Adipocyte (in vitro differentiated cells): ENCODE measurements around the gene OPTC.
"Not testable (repeated sequence)": the region's sequence is repeated elsewhere in the genome, so short reads cannot be mapped to it uniquely, and the experiment has no call there.

Source experiments
- DNase-seq: peaks from one replicate; pipeline ENCODE4 v3.0.0-alpha.2; 2015; ENCODE audit warnings: low read depth
- H3K27me3 ChIP-seq: replicated peaks from 2 replicates; pipeline ENCODE4 v1.7.0; 2013; ENCODE audit warnings: mild to moderate bottlenecking, low read length, moderate library complexity; ENCODE audit not compliant: control insufficient read depth, insufficient read depth
- H3K36me3 ChIP-seq: 2 replicates; pipeline ENCODE4 v1.7.0; 2013; ENCODE audit warnings: low read length, mild to moderate bottlenecking, moderate library complexity; ENCODE audit not compliant: control insufficient read depth, insufficient read depth, severe bottlenecking
- H3K4me1 ChIP-seq: 2 replicates; pipeline ENCODE4 v1.7.0; 2013; ENCODE audit warnings: mild to moderate bottlenecking, low read length, moderate library complexity; ENCODE audit not compliant: control insufficient read depth, insufficient read depth
- H3K4me3 ChIP-seq: 2 replicates; pipeline ENCODE4 v1.7.0; 2013; ENCODE audit warnings: mild to moderate bottlenecking, low read length, moderate library complexity
- H3K9ac ChIP-seq: 2 replicates; pipeline ENCODE4 v1.7.0; 2013; ENCODE audit warnings: mild to moderate bottlenecking, low read length, moderate library complexity
- H3K9me3 ChIP-seq: 2 replicates; pipeline ENCODE4 v1.7.0; 2013; ENCODE audit warnings: mild to moderate bottlenecking, low read length, moderate library complexity; ENCODE audit not compliant: control insufficient read depth

OPTC gene

DNA sequence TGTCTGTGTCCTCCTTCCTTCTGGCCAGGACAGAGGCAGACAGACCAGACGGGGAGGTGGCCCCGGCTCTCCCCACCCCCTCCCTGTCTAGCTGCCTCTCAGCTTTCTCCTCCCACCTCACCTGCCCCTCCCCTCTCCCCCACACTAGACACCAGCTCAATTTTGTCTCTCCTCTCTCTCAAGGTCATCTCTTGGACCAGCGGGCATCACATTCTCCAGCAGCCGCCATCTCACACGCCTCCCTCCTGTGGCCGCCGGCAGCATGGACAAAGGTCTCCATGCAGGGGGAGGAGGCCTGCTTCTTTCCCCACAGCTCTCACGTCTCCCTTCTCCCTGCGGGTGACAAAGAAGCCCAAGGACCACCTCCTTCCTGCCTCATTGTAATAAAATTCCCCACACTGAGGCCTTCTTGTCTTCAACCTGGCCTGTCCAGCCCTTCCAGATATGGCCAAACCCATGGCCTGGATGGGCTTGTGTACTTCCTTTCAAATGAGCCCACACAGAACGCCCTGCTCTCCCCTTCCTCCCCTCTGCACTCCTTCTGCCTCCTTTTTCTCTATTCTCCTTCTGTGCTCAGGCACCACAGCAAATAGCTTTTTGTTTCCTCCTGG is 14.6 kb downstream of the OPTC start:
- Histone ChIP-seq H3K9ac (peak overlapping the region; percentile 53), H3K9me3 (no peaks in the 10 kb centered on the region), H3K4me3 (no peak overlapping the region), H3K4me1 (peaks cover 62% of the 10 kb centered on the region), H3K27me3 (no peaks in the 10 kb centered on the region), H3K36me3 (no peaks in the 10 kb centered on the region)
- no peak for DNase-seq

DNA sequence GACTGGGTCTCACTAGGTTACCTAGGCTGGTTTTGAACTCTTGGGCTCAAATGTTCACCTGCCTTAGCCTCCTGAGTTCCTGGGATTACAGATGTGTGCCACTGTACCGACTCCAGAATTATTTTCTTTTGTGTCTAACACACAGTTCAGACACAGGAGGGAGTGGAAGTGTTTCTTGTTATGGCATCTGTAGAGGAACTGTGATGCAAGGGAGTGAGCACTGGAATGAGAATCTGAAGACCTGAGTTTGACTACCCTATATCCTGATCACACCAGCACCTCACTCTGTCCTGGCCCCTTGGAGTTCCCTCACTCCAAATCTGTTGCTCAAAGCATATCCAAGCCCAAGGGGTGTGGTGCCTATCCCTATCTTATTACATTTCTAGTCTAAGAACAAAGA is 15.2 kb downstream of the OPTC start:
- Histone ChIP-seq H3K4me3 (no peak overlapping the region), H3K4me1 (peaks cover 66% of the 10 kb centered on the region)
- peak; percentile 34 for DNase-seq

DNA sequence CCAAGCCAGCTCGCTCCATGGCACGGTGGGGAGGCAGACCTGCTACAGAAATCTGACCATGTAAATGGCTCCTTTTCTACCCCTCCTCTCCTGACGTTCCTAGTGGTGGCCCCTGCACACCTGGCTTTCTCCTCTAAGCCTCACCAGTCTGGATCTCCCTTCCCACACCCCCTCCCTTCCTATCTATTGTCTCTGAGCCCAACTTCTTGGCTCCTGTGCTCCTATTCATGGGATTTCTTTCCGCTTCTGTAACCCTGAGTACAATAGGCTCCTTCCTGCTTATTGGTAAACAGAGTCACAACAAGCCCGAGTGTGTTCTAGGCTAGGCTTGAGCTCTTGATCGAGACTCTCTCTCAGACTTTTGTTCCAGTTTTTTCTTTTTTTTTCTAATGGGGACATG is 17.6 kb downstream of the OPTC start:
- Histone ChIP-seq H3K27me3 (no peaks in the 10 kb centered on the region), H3K9ac (peak overlapping the region; percentile 78), H3K9me3 (no peaks in the 10 kb centered on the region), H3K4me3 (no peak overlapping the region), H3K36me3 (no peaks in the 10 kb centered on the region), H3K4me1 (peaks cover 55% of the 10 kb centered on the region)
- DNase-seq: no peak

More for the DNA sequence above, 15.2 kb downstream of the OPTC start:
- Histone ChIP-seq H3K9me3 (no peaks in the 10 kb centered on the region), H3K36me3 (no peaks in the 10 kb centered on the region), H3K9ac (peak overlapping the region; percentile 53), H3K27me3 (no peaks in the 10 kb centered on the region)

DNA sequence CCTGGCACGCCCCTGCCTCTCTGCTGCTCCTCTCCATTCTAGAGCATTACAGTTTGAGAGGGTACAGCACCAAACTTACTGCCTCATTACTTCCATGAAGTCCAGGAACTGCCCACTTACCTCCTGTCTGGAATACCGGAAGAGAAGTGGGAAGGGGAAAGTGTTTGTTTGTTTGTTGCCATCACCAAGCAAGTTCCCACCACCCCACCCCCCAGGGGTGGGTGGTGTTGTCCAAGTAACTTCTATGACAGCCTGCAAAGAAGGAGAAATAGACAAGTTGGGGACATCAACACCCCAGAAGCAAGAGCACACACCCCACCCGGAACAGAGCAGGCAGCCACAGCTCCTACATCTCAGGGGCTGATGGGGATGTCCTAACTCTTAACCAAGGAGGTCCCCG is 18.0 kb downstream of the OPTC start:
- no peaks in the 10 kb centered on the region for H3K36me3 ChIP-seq
- peak overlapping the region; percentile 27 for H3K4me3 ChIP-seq
- H3K4me1 ChIP-seq: peaks cover 50% of the 10 kb centered on the region
- H3K27me3 ChIP-seq: no peaks in the 10 kb centered on the region
- peak overlapping the region; percentile 78 for H3K9ac ChIP-seq
- H3K9me3 ChIP-seq: no peaks in the 10 kb centered on the region
- DNase-seq: no peak

DNA sequence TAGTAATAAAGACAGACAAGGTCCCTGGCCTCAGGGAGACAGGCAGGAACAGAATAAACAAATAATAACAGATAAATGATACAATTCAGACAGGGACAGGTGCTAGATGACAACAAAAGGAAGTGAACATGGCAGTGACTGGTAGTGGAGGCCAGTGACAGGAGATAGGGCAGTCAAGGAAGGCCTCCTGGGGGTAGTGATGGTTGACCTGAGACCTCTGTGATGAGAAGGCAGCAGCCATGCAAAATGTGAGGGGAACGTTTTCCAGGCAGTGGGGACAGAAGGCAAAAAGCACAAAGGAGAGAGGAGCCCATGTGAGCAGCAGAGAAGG is 18.5 kb downstream of the OPTC start:
- peak overlapping the region; percentile 78 for H3K9ac ChIP-seq
- no peaks in the 10 kb centered on the region for H3K36me3 ChIP-seq
- H3K27me3 ChIP-seq: no peaks in the 10 kb centered on the region
- H3K4me1 ChIP-seq: peaks cover 45% of the 10 kb centered on the region
- no peak for DNase-seq
- H3K4me3 ChIP-seq: peak overlapping the region; percentile 27
- H3K9me3 ChIP-seq: no peaks in the 10 kb centered on the region

DNA sequence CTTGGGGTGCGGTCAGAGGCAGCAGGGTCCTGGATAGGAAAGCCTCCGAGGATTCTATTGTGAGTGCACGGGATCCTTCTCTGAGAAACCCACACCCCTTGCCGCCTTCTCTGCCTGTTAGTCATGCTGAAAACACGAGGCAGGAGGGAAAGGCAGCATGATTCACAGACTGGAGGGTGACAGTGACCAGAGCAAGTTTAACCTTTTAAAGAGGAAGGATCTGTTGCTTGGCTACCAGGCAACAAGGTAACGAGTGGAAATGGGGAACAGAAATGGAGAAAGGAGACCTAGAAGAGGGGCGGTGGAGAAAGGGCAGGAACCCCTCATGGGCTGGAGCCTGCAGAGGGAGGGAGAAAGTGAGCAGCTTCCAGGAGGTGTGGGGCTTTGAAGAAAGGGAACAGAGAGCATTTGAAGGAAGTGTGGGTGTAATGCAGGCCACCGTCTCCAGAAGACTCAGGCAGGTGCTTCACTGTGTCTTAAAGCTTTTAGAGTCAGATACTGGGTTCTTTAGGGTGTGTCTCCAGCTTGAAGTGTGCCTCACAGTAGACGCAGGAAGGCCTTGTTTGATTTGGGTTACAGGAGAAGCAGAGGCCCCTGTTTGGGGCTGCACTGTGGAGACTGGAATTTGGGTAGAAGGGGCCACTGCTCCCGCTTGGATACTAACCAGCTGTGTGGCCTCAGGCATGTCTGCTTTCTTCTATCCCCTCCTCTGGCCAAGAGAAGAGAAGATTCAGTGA is 19.1 kb downstream of the OPTC start:
- Histone ChIP-seq H3K9ac (peak overlapping the region; percentile 78), H3K36me3 (no peaks in the 10 kb centered on the region), H3K27me3 (no peaks in the 10 kb centered on the region), H3K9me3 (no peaks in the 10 kb centered on the region), H3K4me1 (peaks cover 41% of the 10 kb centered on the region), H3K4me3 (peak overlapping the region; percentile 27)
- DNase-seq: peak; percentile 93

DNA sequence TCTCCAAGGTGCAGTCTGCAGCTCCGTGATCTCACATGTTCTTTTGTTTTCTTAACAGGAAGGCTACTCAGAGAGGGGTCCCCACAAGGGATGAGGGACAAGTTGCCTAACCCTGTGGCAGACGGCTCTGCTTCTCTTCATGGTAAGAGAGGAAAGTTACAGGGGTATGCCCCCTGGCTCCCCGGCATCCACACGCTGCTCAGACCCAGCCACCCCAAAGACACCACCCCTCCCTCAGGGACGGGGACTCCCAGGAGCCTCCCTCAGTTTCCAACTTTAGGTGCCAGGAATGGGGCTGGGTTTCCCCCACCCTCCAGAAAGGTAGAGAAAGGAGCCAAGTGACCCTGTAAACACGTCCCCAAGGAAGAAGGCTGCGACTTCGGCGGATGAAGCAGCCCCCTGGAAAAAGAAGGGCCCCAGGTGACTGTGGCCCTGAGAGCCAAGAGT is 19.7 kb downstream of the OPTC start:
- Histone ChIP-seq H3K27me3 (no peaks in the 10 kb centered on the region), H3K4me3 (no peak overlapping the region), H3K9ac (peak overlapping the region; percentile 78), H3K9me3 (no peaks in the 10 kb centered on the region), H3K36me3 (no peaks in the 10 kb centered on the region), H3K4me1 (peaks cover 35% of the 10 kb centered on the region)
- no peak for DNase-seq

DNA sequence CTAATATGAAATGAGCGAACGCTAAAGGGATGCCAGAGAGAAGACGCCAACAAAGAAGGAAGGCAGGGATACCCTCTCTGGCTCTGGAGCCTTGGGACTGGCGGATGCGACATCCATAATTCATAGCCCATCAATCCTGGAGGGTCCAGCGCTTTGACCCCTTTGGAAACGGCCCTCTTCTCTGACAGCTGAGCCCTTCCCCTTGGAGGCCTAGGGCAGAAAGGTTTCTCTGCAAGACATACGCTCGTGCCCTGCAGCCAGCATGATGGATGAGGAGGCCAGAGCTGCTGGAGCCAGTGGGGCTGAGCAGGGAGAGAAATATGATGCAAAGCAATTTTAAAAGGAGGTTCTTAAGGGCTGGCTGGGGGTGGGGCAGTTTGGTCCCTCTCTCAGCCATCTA is 22.2 kb downstream of the OPTC start:
- H3K9me3 ChIP-seq: no peaks in the 10 kb centered on the region
- H3K4me3 ChIP-seq: no peak overlapping the region
- no peaks in the 10 kb centered on the region for H3K36me3 ChIP-seq
- H3K27me3 ChIP-seq: no peaks in the 10 kb centered on the region
- H3K4me1 ChIP-seq: peaks cover 37% of the 10 kb centered on the region
- no peak overlapping the region for H3K9ac ChIP-seq
- no peak for DNase-seq

DNA sequence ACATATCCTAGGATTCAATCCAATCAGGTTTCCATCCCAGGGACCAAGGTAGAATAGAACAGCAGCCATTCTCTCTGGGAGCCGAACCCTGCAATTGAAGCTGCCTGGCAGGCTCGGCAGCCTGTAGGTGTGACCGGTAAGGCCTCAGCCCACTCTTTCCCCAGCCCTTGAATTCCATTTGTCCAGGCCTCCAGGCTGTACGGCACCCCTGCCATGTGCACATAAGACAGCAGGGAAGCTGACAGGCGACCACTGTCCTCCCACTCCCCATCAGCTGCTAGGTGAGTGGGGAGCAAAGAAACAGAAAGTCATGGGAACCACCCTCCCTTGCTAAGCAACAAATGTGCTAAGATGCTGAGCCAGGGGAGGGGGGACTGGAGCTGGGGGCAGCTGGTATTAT is 23.0 kb downstream of the OPTC start:
- no peak overlapping the region for H3K9ac ChIP-seq
- H3K4me1 ChIP-seq: peaks cover 36% of the 10 kb centered on the region
- no peak for DNase-seq
- no peak overlapping the region for H3K4me3 ChIP-seq
- H3K27me3 ChIP-seq: no peaks in the 10 kb centered on the region
- no peaks in the 10 kb centered on the region for H3K36me3 ChIP-seq
- H3K9me3 ChIP-seq: no peaks in the 10 kb centered on the region

DNA sequence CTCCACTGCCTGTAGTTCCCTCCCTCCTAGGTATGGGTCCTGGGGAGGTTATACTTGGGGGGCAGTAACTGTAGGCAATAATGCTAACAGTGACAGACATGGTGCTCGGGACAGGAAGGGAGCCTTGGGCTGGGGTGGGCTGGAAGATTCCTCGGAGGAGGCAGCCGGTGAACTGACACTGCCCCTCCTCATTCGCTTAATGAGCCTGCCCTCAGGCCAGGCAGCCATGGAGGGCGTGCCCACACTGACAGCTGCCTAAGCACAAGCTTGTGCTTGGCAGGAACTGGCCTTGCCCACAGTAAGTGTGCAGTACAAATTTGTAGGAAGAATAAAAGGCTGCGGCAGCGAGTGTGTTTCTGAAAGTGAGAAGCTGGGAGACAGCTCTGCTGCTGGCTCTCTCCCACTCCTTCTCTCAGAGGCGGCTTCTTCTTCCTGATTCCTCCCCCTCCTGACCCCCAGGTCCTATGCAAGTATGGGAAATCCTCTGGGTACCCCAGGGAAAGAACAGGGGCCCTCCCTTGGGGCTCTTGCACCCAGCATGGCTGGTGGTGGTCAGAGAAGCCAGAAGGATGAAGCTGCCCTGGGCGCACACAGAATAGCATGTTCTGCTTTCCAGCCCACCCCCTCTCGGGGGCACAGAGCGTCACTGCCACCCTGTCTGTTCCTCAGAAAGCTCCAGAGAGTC is 23.6 kb downstream of the OPTC start:
- Histone ChIP-seq H3K4me1 (peaks cover 31% of the 10 kb centered on the region), H3K9me3 (no peaks in the 10 kb centered on the region), H3K9ac (no peak overlapping the region), H3K36me3 (no peaks in the 10 kb centered on the region), H3K27me3 (no peaks in the 10 kb centered on the region), H3K4me3 (no peak overlapping the region)
- DNase-seq: no peak

DNA sequence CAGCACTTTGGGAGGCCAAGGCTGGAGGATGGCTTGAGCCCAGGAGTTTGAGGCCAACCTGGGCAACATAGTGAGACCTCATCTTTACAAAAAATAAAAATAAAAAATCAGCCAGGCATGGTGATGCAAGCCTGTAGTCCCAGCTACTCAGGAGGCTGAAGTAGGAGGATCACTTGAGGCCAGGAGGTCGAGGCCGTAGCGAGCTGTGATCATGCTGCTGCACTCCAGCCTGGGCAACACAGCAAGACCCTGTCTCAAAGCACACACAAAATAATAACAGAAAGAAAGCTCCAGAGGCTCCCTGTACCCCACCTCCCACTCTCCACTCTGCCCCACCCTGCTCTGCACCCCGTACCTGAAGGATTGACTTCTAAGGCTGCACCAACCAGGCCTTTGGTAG is 24.2 kb downstream of the OPTC start:
- not testable (repeated sequence) for DNase-seq, H3K27me3 ChIP-seq, H3K36me3 ChIP-seq, H3K9me3 ChIP-seq, H3K9ac ChIP-seq, H3K4me3 ChIP-seq
- H3K4me1 ChIP-seq: peaks cover 27% of the 10 kb centered on the region
